Skeletal muscle tissue (tissue), 4 donors: ENCODE results near the gene TNNC1. TPM values are rescaled to one million over a fixed set of nuclear protein-coding genes. Genes with fewer than 3 reads are reported as not detected.

ENCODE experiments used
- H3K27ac ChIP-seq: one replicate; pipeline ENCODE4 v1.7.0; 2013; ENCODE audit warnings: mild to moderate bottlenecking, low read depth, low read length, inconsistent platforms
- H3K27me3 ChIP-seq, 3 donors: one replicate each; pipeline ENCODE4 v1.7.0; 2013; ENCODE audit warnings: low read length in 3 of 3; ENCODE audit not compliant: control insufficient read depth in 3 of 3, insufficient read depth in 3 of 3
- H3K36me3 ChIP-seq, 3 donors: one replicate each; pipeline ENCODE4 v1.7.0; 2013; ENCODE audit warnings: low read length in 3 of 3; ENCODE audit not compliant: control insufficient read depth in 3 of 3, insufficient read depth in 3 of 3
- H3K4me1 ChIP-seq, 3 donors: one replicate each; pipeline ENCODE4 v1.7.0; 2013; ENCODE audit warnings: low read length in 3 of 3, mild to moderate bottlenecking in 3 of 3; ENCODE audit not compliant: control insufficient read depth in 3 of 3, insufficient read depth in 3 of 3
- H3K4me3 ChIP-seq, 3 donors: one replicate each; pipeline ENCODE4 v1.7.0; 2013; ENCODE audit warnings: low read length in 3 of 3
- H3K9ac ChIP-seq, 3 donors: one replicate each; pipeline ENCODE4 v1.7.0; 2013; ENCODE audit warnings: low read length in 3 of 3, mild to moderate bottlenecking in 3 of 3, moderate library complexity in 2 of 3, low read depth in 1 of 3
- H3K9me3 ChIP-seq, 3 donors: one replicate each; pipeline ENCODE4 v1.7.0; 2013; ENCODE audit warnings: low read length in 3 of 3; ENCODE audit not compliant: control insufficient read depth in 3 of 3
- total RNA-seq: library from RNA; depleted of rRNA; stranded (reverse); fragments of >200 nt; gene quantifications from one replicate; pipeline ENCODE4 v1.2.3, GENCODE V29; 2014
- donor health status: Osteomylitis.

Gene TNNC1
- total RNA-seq, 1 donor from 2014 or later = 461 TPM

DNA sequence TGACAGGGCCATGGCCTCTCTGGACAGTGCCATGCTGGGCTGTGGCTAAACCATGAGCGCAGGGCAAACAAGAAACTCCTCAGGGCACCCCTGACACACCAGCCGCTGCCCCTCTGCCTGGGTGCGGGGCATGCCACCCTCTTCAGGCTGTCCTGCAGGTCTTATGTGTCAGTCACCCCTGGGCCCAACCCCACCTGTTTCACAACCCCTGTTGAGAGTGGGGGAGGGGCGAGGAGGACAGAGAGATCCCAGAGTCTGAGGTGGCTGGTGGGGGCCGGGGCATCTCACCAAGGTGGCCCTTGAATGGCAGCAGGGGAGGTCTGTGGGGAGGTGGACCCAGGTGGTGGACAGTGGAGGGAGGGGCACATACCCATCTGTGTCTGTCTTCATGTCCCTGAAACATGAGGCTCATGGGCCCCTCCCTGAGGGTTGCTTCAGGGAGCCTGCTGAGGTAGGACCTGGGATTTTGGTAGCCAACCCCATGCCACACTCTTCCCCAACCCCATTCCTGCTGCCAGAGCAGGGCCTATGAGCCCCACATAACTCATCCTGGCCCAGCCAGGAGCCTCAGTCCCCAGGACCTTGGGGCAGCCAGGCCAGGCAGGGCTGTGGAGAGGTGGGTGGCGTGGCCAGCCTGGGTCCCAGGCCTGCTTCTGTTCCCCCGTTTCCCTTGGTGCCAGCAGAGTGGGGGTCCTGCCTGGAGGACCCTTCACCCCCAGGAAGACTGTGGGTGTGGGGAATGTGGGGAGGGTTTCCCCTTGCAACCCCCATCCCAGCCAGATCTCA, 39.6 kb upstream of the TNNC1 start:
- Histone ChIP-seq H3K4me3 (no peak overlapping the region), H3K36me3 (peaks cover 37 to 48% (median 41%) of the 10 kb centered on the region in 3 donors), H3K4me1 (peaks cover 22 to 69% (median 61%) of the 10 kb centered on the region in 3 donors), H3K27me3 (no peaks in the 10 kb centered on the region), H3K9ac (peak overlapping the region in 1 of 3 donors; percentile 16), H3K27ac (no peak overlapping the region), H3K9me3 (no peaks in the 10 kb centered on the region)

- Histone ChIP-seq H3K4me1 (peaks cover 22 to 69% (median 61%) of the 10 kb centered on the region in 3 donors), H3K9ac (no peak overlapping the region), H3K36me3 (peaks cover 50 to 60% (median 55%) of the 10 kb centered on the region in 3 donors), H3K9me3 (no peaks in the 10 kb centered on the region), H3K27ac (no peak overlapping the region), H3K27me3 (no peaks in the 10 kb centered on the region), H3K4me3 (no peak overlapping the region)
These were observed 38.2 kb upstream of the TNNC1 start for GRCh38 chr3:52492059-52492458.

DNA sequence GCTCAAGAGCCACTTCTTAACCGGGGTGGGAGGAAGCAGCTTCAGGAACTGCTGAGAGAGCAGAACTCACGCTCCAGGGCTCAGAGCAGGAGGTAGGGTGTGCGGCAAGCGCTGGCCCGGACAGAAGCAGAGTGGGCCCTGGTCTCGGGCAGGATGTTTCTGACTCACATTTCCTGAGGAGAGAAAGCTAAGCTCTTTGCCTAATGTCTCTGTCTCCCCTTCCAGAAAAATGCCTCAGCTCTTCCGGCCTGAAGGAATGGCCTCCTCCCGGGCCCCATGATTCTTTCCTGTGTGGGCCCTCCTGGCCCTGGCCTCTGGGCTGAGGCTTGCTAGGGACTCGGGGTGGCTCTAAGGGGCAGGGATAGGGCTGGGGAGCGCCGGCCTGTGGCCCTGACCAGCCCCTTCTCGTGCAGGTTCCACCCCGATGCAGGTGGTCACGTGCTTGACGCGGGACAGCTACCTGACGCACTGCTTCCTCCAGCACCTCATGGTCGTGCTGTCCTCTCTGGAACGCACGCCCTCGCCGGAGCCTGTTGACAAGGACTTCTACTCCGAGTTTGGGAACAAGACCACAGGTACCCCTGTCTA, 37.2 kb upstream of the TNNC1 start:
- Histone ChIP-seq H3K4me3 (no peak overlapping the region), H3K27me3 (no peaks in the 10 kb centered on the region), H3K4me1 (peaks cover 20 to 62% (median 55%) of the 10 kb centered on the region in 3 donors), H3K36me3 (peaks cover 59 to 68% (median 63%) of the 10 kb centered on the region in 3 donors), H3K9me3 (no peaks in the 10 kb centered on the region), H3K9ac (peak overlapping the region in 1 of 3 donors; percentile 25), H3K27ac (peak overlapping the region; percentile 46)

DNA sequence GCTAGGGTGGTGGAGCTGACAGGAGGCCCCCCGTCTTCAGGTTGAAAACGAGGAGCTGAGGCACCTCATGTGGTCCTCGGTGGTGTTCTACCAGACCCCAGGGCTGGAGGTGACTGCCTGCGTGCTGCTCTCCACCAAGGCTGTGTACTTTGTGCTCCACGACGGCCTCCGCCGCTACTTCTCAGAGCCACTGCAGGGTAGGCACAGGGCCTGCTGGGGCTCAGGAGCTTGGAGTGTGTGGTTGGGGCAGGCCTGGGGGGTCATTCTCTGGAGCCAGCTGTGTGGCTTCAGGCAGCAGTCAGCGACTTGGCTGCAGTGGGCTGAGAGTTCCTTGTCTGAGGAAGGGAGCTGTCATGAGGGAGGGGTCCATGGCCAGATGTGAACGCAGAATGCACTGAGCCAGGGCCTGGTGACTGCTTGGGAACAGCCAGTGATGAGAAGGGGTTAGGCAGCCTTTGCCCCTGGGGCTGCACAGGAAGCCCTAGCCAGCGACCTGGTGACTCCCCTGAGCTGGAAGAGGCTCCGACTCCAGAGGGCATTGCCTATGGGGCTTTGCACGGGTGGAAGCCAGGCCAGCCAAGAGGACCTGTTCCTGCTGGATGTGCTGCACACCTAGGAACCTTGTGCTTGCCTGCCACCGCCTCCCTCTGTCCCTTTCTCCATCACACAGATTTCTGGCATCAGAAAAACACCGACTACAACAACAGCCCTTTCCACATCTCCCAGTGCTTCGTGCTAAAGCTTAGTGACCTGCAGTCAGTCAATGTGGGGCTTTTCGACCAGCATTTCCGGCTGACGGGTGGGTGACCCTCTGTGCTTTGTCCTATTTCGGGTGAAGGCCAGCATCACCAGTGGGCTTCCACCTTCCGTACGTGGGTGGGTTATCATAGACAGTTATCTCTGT, 36.4 kb upstream of the TNNC1 start:
- Histone ChIP-seq H3K9ac (peak overlapping the region in 1 of 3 donors; percentile 40), H3K27me3 (no peaks in the 10 kb centered on the region), H3K9me3 (no peaks in the 10 kb centered on the region), H3K27ac (peak overlapping the region; percentile 25), H3K4me1 (peaks cover 21 to 55% (median 55%) of the 10 kb centered on the region in 3 donors), H3K36me3 (peaks cover 64 to 76% (median 69%) of the 10 kb centered on the region in 3 donors), H3K4me3 (no peak overlapping the region)

DNA sequence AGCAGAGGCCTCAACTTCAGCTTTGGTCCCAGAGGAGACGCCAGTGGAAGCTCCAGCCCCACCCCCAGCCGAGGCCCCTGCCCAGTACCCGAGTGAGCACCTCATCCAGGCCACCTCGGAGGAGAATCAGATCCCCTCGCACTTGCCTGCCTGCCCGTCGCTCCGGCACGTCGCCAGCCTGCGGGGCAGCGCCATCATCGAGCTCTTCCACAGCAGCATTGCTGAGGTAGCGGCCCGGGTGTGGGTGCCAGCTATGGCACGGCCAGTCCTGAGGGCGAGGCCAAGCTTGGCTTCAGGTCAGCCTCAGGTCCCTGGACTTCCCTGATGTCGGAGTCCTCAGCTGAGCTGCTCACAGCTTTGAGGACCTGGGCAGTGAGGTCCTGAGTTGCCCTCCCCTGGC, 35.6 kb upstream of the TNNC1 start:
- no peaks in the 10 kb centered on the region for H3K9me3 ChIP-seq
- H3K9ac ChIP-seq = peak overlapping the region in 2 of 3 donors; percentile 40 to 47
- H3K4me3 ChIP-seq = no peak overlapping the region
- H3K4me1 ChIP-seq = peaks cover 29 to 60% (median 56%) of the 10 kb centered on the region in 3 donors
- no peak overlapping the region for H3K27ac ChIP-seq
- H3K27me3 ChIP-seq = no peaks in the 10 kb centered on the region
- H3K36me3 ChIP-seq = peaks cover 69 to 79% (median 75%) of the 10 kb centered on the region in 3 donors

- peaks cover 34 to 59% (median 53%) of the 10 kb centered on the region in 3 donors for H3K4me1 ChIP-seq
- H3K36me3 ChIP-seq = peaks cover 71 to 79% (median 75%) of the 10 kb centered on the region in 3 donors
- no peak overlapping the region for H3K27ac ChIP-seq
- no peak overlapping the region for H3K9ac ChIP-seq
- no peaks in the 10 kb centered on the region for H3K9me3 ChIP-seq
- no peaks in the 10 kb centered on the region for H3K27me3 ChIP-seq
- H3K4me3 ChIP-seq = no peak overlapping the region
These were observed 34.9 kb upstream of the TNNC1 start for GRCh38 chr3:52488746-52489145.

- Histone ChIP-seq H3K27me3 (no peaks in the 10 kb centered on the region), H3K4me3 (no peak overlapping the region), H3K36me3 (peaks cover 75 to 76% (median 75%) of the 10 kb centered on the region in 3 donors), H3K27ac (no peak overlapping the region), H3K9me3 (no peaks in the 10 kb centered on the region), H3K9ac (no peak overlapping the region), H3K4me1 (peaks cover 38 to 59% (median 51%) of the 10 kb centered on the region in 3 donors)
These were observed 34.2 kb upstream of the TNNC1 start for GRCh38 chr3:52487788-52488691.

GRCh38 chr3:52487050-52487787, 33.4 kb upstream of the TNNC1 start:
- Histone ChIP-seq H3K27me3 (no peaks in the 10 kb centered on the region), H3K9ac (no peak overlapping the region), H3K36me3 (peaks cover 73 to 77% (median 76%) of the 10 kb centered on the region in 3 donors), H3K4me3 (no peak overlapping the region), H3K27ac (no peak overlapping the region), H3K9me3 (no peaks in the 10 kb centered on the region), H3K4me1 (peaks cover 42 to 55% (median 43%) of the 10 kb centered on the region in 3 donors)
